GM12878 (cell line): ENCODE data around the gene PDSS2. TPM values are rescaled to one million over a fixed set of nuclear protein-coding genes. Genes with fewer than 3 reads are reported as not detected.

Experiments used
- ATAC-seq: fragments of 200-7000 bp; cut with Tn5 transposase; 3 replicates; pipeline ENCODE4 v1.9.1; 2020; ENCODE audit warnings: mild to moderate bottlenecking, moderate library complexity
- BruUV-seq: library from RNA; stranded (reverse); fragments of 400-500 nt; replicated peaks from 2 replicates; lab custom pipeline; 2021; lab: Mats Ljungman, UMichigan
- CTCF ChIA-PET: fragments of 300-600 bp; sonication (Branson Sonifier 250); formaldehyde crosslinking; extraction: SDS; loops from one replicate; lab custom pipeline; 2021; ENCODE audit warnings: inconsistent platforms; lab: Yijun Ruan, JAX
- POLR2A ChIA-PET: fragments of 350-600 bp; formaldehyde crosslinking; extraction: SDS; loops from one replicate; lab custom pipeline; 2021; ENCODE audit warnings: inconsistent platforms; lab: Charles Lee
- RAD21 ChIA-PET: fragments of 300-600 bp; sonication (Branson Sonifier 250); formaldehyde crosslinking; loops from one replicate; lab custom pipeline; 2023; ENCODE audit warnings: antibody characterized with exemption; ENCODE audit not compliant: unreplicated experiment; lab: Charles Lee
- SMC1A ChIA-PET: fragments of 300-600 bp; sonication (Branson Sonifier 250); formaldehyde crosslinking; loops from one replicate; lab custom pipeline; 2023; ENCODE audit not compliant: unreplicated experiment, uncharacterized antibody; lab: Charles Lee
- DNase-seq: peaks from one replicate; pipeline ENCODE4 v3.0.0-alpha.2; 2011; ENCODE audit warnings: low read depth, low spot score
- FAIRE-seq: peaks from 3 replicates; lab custom pipeline; 2011; peaks lifted over from hg19 to GRCh38; lab: Jason Lieb, UNC
- H2AFZ ChIP-seq: 2 replicates; pipeline ENCODE4 v1.6.0; 2011; ENCODE audit warnings: low read depth, low read length, control low read depth; ENCODE audit not compliant: control insufficient read depth
- H3K27ac ChIP-seq: 2 replicates; pipeline ENCODE4 v1.5.1; 2011; ENCODE audit warnings: control low read depth; ENCODE audit not compliant: control insufficient read depth, insufficient read depth
- H3K27me3 ChIP-seq, 2 experiments: replicated peaks in 1 of 2; 2 replicates each; pipeline versions ENCODE4 v1.6.0 to v1.6.1; 2011; ENCODE audit warnings: low read length in 1 of 2; ENCODE audit not compliant: control insufficient read depth in 2 of 2, insufficient read depth in 2 of 2
- H3K36me3 ChIP-seq, 2 experiments: 2 replicates each; pipeline ENCODE4 v1.5.1; 2011; ENCODE audit warnings: low read length in 1 of 2; ENCODE audit not compliant: control insufficient read depth in 2 of 2, insufficient read depth in 2 of 2
- H3K4me1 ChIP-seq: 2 replicates; pipeline ENCODE4 v1.6.1; 2011; ENCODE audit warnings: mild to moderate bottlenecking, low read length, moderate library complexity, mixed read lengths; ENCODE audit not compliant: control insufficient read depth, insufficient read depth
- H3K4me2 ChIP-seq: 2 replicates; pipeline ENCODE4 v1.6.0; 2011; ENCODE audit warnings: control low read depth; ENCODE audit not compliant: control insufficient read depth, insufficient read depth
- H3K4me3 ChIP-seq: fragments of 200-600 bp; sonication (generic); 2 replicates; pipeline ENCODE4 v1.5.1; 2016
- H3K79me2 ChIP-seq: 2 replicates; pipeline ENCODE4 v1.6.0; 2011; ENCODE audit warnings: low read length; ENCODE audit not compliant: control insufficient read depth, insufficient read depth
- H3K9ac ChIP-seq: 2 replicates; pipeline ENCODE4 v1.8.0; 2011; ENCODE audit warnings: low read length, control low read depth, mixed read lengths; ENCODE audit not compliant: control insufficient read depth, insufficient read depth
- H3K9me3 ChIP-seq: replicated peaks from 3 replicates; pipeline ENCODE4 v1.5.1; 2011; ENCODE audit warnings: mild to moderate bottlenecking, low read length; ENCODE audit not compliant: control insufficient read depth, insufficient read depth
- H4K20me1 ChIP-seq: 2 replicates; pipeline ENCODE4 v1.6.0; 2011; ENCODE audit not compliant: control insufficient read depth, insufficient read depth
- EED ChIP-seq: sonication (generic); IDR thresholded peaks from 2 replicates; pipeline ENCODE4 v1.6.1; 2016; ENCODE audit warnings: antibody characterized with exemption, low read depth
- ETV6 ChIP-seq, 2 experiments: fragments of 450-650 bp in 1 of 2; IDR thresholded peaks in 1 of 2; conservative IDR thresholded peaks in 1 of 2; 2 replicates each; pipeline ENCODE4 v1.6.1; 2014; ENCODE audit warnings: antibody characterized with exemption in 1 of 2, borderline replicate concordance in 1 of 2, low read depth in 1 of 2, mild to moderate bottlenecking in 1 of 2, moderate library complexity in 1 of 2
- JUND ChIP-seq: IDR thresholded peaks from 2 replicates; pipeline ENCODE4 v1.6.1; 2012; ENCODE audit warnings: low read depth, mild to moderate bottlenecking, low read length, improper control_type of control experiment, moderate library complexity
- KLF5 ChIP-seq: fragments of 450-650 bp; IDR thresholded peaks from 2 replicates; pipeline ENCODE4 v1.6.1; 2014; ENCODE audit warnings: mild to moderate bottlenecking; ENCODE audit not compliant: partially characterized antibody
- MEF2A ChIP-seq: IDR thresholded peaks from 2 replicates; pipeline ENCODE4 v1.6.1; 2011; ENCODE audit warnings: low read depth, mild to moderate bottlenecking, low read length, moderate library complexity; ENCODE audit not compliant: insufficient read depth
- MTA2 ChIP-seq: fragments of 450-650 bp; IDR thresholded peaks from 2 replicates; pipeline ENCODE4 v1.6.1; 2016; ENCODE audit warnings: low read depth, mild to moderate bottlenecking, moderate library complexity
- MXI1 ChIP-seq: fragments of 150-350 bp; IDR thresholded peaks from 2 replicates; pipeline ENCODE4 v1.6.1; 2011; ENCODE audit warnings: low read depth, mild to moderate bottlenecking, inconsistent platforms, low read length, improper control_type of control experiment
- NRF1 ChIP-seq: conservative IDR thresholded peaks from 2 replicates; pipeline ENCODE4 v1.6.1; 2011; ENCODE audit warnings: mild to moderate bottlenecking, low read depth, low read length, improper control_type of control experiment
- RELA ChIP-seq: fragments of 450-650 bp; IDR thresholded peaks from 2 replicates; pipeline ENCODE4 v1.8.0; 2014; ENCODE audit warnings: borderline replicate concordance; ENCODE audit not compliant: partially characterized antibody
- RUNX3 ChIP-seq: IDR thresholded peaks from 2 replicates; pipeline ENCODE4 v1.6.1; 2012; ENCODE audit warnings: low read length, inconsistent platforms
- SIX5 ChIP-seq: IDR thresholded peaks from 2 replicates; pipeline ENCODE4 v1.6.1; 2011; ENCODE audit warnings: mild to moderate bottlenecking, low read depth, low read length, moderate library complexity; ENCODE audit not compliant: severe bottlenecking
- SREBF2 ChIP-seq: IDR thresholded peaks from 2 replicates; pipeline ENCODE4 v1.6.1; 2012; ENCODE audit warnings: mild to moderate bottlenecking, low read length
- SRF ChIP-seq, 2 experiments: IDR thresholded peaks; 2 replicates each; pipeline ENCODE4 v1.6.1; 2011; ENCODE audit warnings: low read depth in 2 of 2, low read length in 2 of 2, mild to moderate bottlenecking in 1 of 2, moderate library complexity in 1 of 2
- TAF1 ChIP-seq: IDR thresholded peaks from 2 replicates; pipeline ENCODE4 v1.6.1; 2011; ENCODE audit warnings: mild to moderate bottlenecking, low read depth, low read length, borderline replicate concordance
- TBL1XR1 ChIP-seq: IDR thresholded peaks from 2 replicates; pipeline ENCODE4 v1.6.1; 2012; ENCODE audit warnings: low read depth, low read length, improper control_type of control experiment
- YBX1 ChIP-seq: fragments of 450-650 bp; IDR thresholded peaks from 2 replicates; pipeline ENCODE4 v1.6.1; 2016; ENCODE audit warnings: antibody characterized with exemption
- whole genome bisulfite sequencing: methylation state at CpG from one replicate; pipeline ENCODE4 v1.1.6; 2016; ENCODE audit warnings: low lambda C conversion rate; ENCODE audit not compliant: insufficient replicate concordance, insufficient coverage; ENCODE audit errors: missing lambda C conversion rate; 5-methylcytosine and 5-hydroxymethylcytosine counted together
- in situ Hi-C: fragments of 300-500 bp; cut with MboI; formaldehyde crosslinking; loops from 9 replicates; pipeline ENCODE4 v1.14.3; 2018; ENCODE audit warnings: mixed read lengths
- intact Hi-C: fragments of 100-400 bp; cut with micrococcal nuclease; formaldehyde crosslinking; loops from one replicate; pipeline ENCODE4 v1.14.2; 2022; ENCODE audit not compliant: unreplicated experiment
- polyA plus RNA-seq, 11 experiments: library from polyadenylated mRNA; depleted of rRNA in 4 of 11; unstranded in 6 of 11; stranded (reverse) in 5 of 11; fragments of >200 nt; fragmentation: Nextera tagmentation in 4 of 11; fragmentation: Illumina TruSeq in 1 of 11; extraction: Ambion mirVana in 4 of 11; extraction: Trizol in 1 of 11; gene quantifications; 1 replicate in 1 of 11; 2 replicates in 10 of 11; pipeline versions ENCODE4 v1.2.1 to v1.2.3, GENCODE V29; 2011 to 2016; ENCODE audit warnings: inconsistent platforms in 2 of 11, missing spikeins in 2 of 11, low read depth in 1 of 11
- total RNA-seq, 4 experiments: library from RNA; depleted of rRNA in 3 of 4; stranded (reverse); fragments of >200 nt in 3 of 4; fragmentation: Illumina TruSeq in 1 of 4; extraction: Trizol in 1 of 4; gene quantifications; 2 replicates each; pipeline versions ENCODE4 v1.2.1 to v1.2.3, GENCODE V29; 2013 to 2021
- TF ChIP-seq, protein P1 (sequence below): fragments of 450-650 bp; IDR thresholded peaks from 2 replicates; pipeline ENCODE4 v1.6.1; 2014; ENCODE audit warnings: mild to moderate bottlenecking
- TF ChIP-seq, protein P2 (sequence below): IDR thresholded peaks from 2 replicates; pipeline ENCODE4 v1.6.1; 2012; ENCODE audit warnings: low read depth, low read length, improper control_type of control experiment
- TF ChIP-seq, protein P3 (sequence below): fragments of 450-650 bp; IDR thresholded peaks from 2 replicates; pipeline ENCODE4 v1.6.1; 2016; ENCODE audit warnings: mild to moderate bottlenecking

The PDSS2 gene
- total and polyA plus RNA-seq, 10 of the 15 experiments (the other 5 are each of a cell fraction or from before 2014, with no cell fraction given): 7.7 to 15.5 (median 9.6) TPM

DNA sequence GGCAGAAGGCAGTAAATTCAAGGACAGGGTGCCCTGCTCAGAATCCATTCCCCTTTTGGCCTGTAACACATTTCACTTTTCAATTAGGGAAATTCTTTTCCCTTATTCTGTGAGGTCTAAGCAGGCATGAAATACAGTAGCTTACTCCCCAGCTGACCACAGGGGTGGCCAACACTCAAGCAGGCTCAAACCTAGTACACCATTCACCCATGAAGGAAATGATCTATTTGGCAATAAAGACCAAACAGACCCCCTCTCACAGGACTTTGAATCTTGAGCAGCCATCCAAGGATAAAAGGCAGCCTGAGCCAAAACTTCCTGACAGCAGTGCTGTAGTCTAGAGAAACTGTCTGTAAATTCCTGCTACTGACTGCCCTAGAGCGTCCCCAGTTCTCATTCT lies 17.7 kb downstream of the PDSS2 start:
- Histone ChIP-seq H3K4me1 (no peaks in the 10 kb centered on the region), H3K9ac (no peak overlapping the region), H3K4me3 (no peak overlapping the region), H3K27ac (no peak overlapping the region), H2AFZ (no peak overlapping the region), H4K20me1 (no peaks in the 10 kb centered on the region), H3K9me3 (no peaks in the 10 kb centered on the region; the same call in 2 of the 3 replicates), H3K4me2 (no peak overlapping the region), H3K27me3 (no peaks in the 10 kb centered on the region), H3K79me2 (no peaks in the 10 kb centered on the region), H3K36me3 (0 out of 4 replicates have a peak, but pooled peaks cover 0 to 2% of the 10 kb centered on the region in 2 experiments)
- in situ Hi-C loops (no loop called here), intact Hi-C loops (loop anchor here (10.0 kb wide), 1 partner anchor 613 kb away; no protein-coding TSS in a partner anchor)
- FAIRE-seq (no peak), DNase-seq (no peak), ATAC-seq (no peak)
- WGBS: 100% methylated on average over 1 of the region's 1 CpG
- ChIA-PET CTCF (no interaction called here), RAD21 (no interaction called here), SMC1A (interaction anchor here (0.5 kb wide), 1 partner anchor 283 kb away, joined by 3 read pairs; no protein-coding TSS in a partner anchor), POLR2A (no interaction called here)
- BruUV-seq: no TSS peak
- TF ChIP-seq SIX5: no peak
- TF ChIP-seq YBX1: no peak
- TF ChIP-seq, protein P1, sequence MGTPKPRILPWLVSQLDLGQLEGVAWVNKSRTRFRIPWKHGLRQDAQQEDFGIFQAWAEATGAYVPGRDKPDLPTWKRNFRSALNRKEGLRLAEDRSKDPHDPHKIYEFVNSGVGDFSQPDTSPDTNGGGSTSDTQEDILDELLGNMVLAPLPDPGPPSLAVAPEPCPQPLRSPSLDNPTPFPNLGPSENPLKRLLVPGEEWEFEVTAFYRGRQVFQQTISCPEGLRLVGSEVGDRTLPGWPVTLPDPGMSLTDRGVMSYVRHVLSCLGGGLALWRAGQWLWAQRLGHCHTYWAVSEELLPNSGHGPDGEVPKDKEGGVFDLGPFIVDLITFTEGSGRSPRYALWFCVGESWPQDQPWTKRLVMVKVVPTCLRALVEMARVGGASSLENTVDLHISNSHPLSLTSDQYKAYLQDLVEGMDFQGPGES: no peak
- TF ChIP-seq JUND: no peak
- no peak for TF ChIP-seq KLF5
- no peak for TF ChIP-seq RELA
- no peak for TF ChIP-seq TAF1
- TF ChIP-seq, protein P2, sequence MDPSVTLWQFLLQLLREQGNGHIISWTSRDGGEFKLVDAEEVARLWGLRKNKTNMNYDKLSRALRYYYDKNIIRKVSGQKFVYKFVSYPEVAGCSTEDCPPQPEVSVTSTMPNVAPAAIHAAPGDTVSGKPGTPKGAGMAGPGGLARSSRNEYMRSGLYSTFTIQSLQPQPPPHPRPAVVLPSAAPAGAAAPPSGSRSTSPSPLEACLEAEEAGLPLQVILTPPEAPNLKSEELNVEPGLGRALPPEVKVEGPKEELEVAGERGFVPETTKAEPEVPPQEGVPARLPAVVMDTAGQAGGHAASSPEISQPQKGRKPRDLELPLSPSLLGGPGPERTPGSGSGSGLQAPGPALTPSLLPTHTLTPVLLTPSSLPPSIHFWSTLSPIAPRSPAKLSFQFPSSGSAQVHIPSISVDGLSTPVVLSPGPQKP: no peak
- no peak for TF ChIP-seq SREBF2
- no peak for TF ChIP-seq MXI1
- TF ChIP-seq RUNX3: no peak
- TF ChIP-seq TBL1XR1: no peak
- TF ChIP-seq, protein P3, sequence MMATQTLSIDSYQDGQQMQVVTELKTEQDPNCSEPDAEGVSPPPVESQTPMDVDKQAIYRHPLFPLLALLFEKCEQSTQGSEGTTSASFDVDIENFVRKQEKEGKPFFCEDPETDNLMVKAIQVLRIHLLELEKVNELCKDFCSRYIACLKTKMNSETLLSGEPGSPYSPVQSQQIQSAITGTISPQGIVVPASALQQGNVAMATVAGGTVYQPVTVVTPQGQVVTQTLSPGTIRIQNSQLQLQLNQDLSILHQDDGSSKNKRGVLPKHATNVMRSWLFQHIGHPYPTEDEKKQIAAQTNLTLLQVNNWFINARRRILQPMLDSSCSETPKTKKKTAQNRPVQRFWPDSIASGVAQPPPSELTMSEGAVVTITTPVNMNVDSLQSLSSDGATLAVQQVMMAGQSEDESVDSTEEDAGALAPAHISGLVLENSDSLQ: no peak
- TF ChIP-seq MTA2: no peak
- TF ChIP-seq NRF1: no peak
- no peak for TF ChIP-seq SRF (IDR thresholded peaks at IDR 0.05; ENCODE audit: low read depth in 2 of 2, low read length in 2 of 2)
- no peak for TF ChIP-seq EED
- TF ChIP-seq ETV6 (conservative IDR thresholded peaks at IDR 0.05 in 1 of 2, IDR thresholded peaks at IDR 0.05 in 1 of 2; ENCODE audit: borderline replicate concordance in 1 of 2, low read depth in 1 of 2): no peak
- no peak for TF ChIP-seq MEF2A
